HT1080 (cell line): ENCODE data around the gene HTRA2. TPM values are rescaled to one million over a fixed set of nuclear protein-coding genes. Genes with fewer than 3 reads are reported as not detected.

Source experiments
- DNase-seq: peaks from one replicate; pipeline ENCODE4 v3.0.0-alpha.2; 2015; ENCODE audit warnings: low read depth
- total RNA-seq: library from RNA; depleted of rRNA; stranded (reverse); fragments of >200 nt; shearing (Covaris generic); gene quantifications from 2 replicates; pipeline ENCODE4 v1.2.3, GENCODE V29; 2014

HTRA2 gene
- total RNA-seq, 1 experiment from 2014 or later: 84.5 TPM

GRCh38 chr2:74499940-74500577 is 29.7 kb upstream of the HTRA2 start:
- DNase-seq: no peak

GRCh38 chr2:74500578-74500946 is 29.2 kb upstream of the HTRA2 start:
- no peak for DNase-seq

- no peak for DNase-seq
Measured at GRCh38 chr2:74501335-74502071, 28.2 kb upstream of the HTRA2 start.

GRCh38 chr2:74502147-74502719 is 27.5 kb upstream of the HTRA2 start:
- no peak for DNase-seq

GRCh38 chr2:74502720-74503505 is 26.8 kb upstream of the HTRA2 start:
- peak; percentile 74 for DNase-seq

GRCh38 chr2:74503506-74504475 is 25.9 kb upstream of the HTRA2 start:
- no peak for DNase-seq

- no peak for DNase-seq
Measured at GRCh38 chr2:74504591-74504990, 25.1 kb upstream of the HTRA2 start.

GRCh38 chr2:74505448-74506246 is 24.1 kb upstream of the HTRA2 start:
- DNase-seq: no peak

- DNase-seq: peak; percentile 96
Measured at GRCh38 chr2:74507145-74507925, 22.4 kb upstream of the HTRA2 start, which contains the start of gene PCGF1. PCGF1 (minus strand) TSS chr2:74507695; CDS start chr2:74507668, 27 bp downstream.

GRCh38 chr2:74507926-74508520 is 21.7 kb upstream of the HTRA2 start:
- DNase-seq: no peak

- DNase-seq: no peak
Measured at GRCh38 chr2:74510272-74510671, 19.5 kb upstream of the HTRA2 start.

GRCh38 chr2:74511104-74511989 is 18.4 kb upstream of the HTRA2 start:
- DNase-seq: peak; percentile 36

GRCh38 chr2:74512744-74513604 is 16.8 kb upstream of the HTRA2 start:
- no peak for DNase-seq

GRCh38 chr2:74513605-74514367 is 15.9 kb upstream of the HTRA2 start:
- DNase-seq: no peak

- no peak for DNase-seq
Measured at GRCh38 chr2:74514368-74515270, 15.1 kb upstream of the HTRA2 start, which contains the start of gene TLX2. TLX2 (plus strand) TSS chr2:74514450; CDS start chr2:74514807, 357 bp downstream.
